Suppressor macrophage treated with lipopolysaccharide for 4 hours (primary cell): ENCODE measurements around the gene CHRDL2.
"Not testable (repeated sequence)": the region's sequence is repeated elsewhere in the genome, so short reads cannot be mapped to it uniquely, and the experiment has no call there.

Experiments
- DNase-seq: peaks from one replicate; pipeline ENCODE4 v3.0.0-alpha.2; 2020

The CHRDL2 gene

DNA sequence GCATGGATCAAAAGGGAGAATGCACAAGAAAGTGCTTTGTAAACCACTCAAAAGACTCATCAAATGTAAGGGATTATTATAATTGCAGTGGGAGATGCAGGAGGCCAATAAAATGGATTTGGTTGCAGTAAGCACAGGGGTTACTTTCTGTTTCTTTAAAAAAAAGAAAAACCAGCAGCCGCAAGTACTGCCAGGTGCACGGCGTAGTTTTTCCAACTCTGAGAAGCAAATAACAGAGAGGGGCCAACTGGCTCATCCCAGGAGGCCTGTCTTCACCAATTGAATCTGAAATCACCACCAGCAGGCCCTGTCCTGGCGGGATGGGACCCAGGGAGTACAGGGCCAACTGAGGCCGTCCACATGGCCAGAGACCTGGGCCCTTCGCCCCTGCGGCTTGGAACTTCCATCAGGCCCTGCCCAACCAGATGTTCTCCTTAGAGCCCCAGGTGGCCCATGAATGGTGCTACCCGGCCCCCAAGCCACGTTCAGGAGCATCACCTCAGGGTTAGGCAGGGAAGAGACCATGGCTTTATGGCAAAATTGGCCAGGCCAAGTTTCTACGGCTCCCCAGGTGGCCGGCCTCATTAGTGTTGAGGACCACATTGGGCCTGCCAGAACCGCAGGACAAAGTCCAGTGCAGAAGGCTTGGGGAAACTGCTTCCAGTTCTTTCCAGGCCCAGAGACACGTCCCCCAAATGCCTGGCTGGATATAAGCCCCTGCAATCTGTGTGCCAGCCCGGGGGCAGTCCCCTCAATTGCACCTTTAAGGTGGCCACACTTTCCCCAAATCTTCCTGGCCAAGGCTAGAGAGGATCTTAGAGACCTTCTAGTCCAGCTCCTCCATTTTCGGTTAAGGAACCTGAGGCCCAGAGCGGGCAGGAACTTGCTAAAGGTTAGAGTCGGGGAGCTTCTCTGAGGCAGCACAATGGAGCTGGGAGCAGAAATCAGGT, 61.7 kb downstream of the CHRDL2 start:
- no peak for DNase-seq

DNA sequence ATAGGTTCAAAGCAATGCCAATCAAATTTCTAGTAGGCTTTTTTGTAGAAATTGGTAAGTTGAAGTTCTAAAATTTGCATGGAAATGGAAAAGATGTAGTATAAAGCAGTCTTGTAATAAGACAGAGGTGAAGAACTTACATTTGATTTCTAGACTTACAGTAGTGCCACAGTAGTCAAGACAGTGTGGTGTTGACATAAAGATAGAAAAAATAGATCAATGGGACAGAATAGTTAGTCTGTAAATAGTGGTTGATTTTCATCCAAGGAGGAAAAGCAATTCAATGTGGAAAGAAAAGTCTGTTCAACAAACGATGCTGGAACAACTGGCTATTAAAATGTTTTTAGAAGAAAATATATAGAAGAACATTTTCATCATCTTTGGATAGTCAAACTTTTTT, 67.9 kb downstream of the CHRDL2 start:
- DNase-seq, result no peak

DNA sequence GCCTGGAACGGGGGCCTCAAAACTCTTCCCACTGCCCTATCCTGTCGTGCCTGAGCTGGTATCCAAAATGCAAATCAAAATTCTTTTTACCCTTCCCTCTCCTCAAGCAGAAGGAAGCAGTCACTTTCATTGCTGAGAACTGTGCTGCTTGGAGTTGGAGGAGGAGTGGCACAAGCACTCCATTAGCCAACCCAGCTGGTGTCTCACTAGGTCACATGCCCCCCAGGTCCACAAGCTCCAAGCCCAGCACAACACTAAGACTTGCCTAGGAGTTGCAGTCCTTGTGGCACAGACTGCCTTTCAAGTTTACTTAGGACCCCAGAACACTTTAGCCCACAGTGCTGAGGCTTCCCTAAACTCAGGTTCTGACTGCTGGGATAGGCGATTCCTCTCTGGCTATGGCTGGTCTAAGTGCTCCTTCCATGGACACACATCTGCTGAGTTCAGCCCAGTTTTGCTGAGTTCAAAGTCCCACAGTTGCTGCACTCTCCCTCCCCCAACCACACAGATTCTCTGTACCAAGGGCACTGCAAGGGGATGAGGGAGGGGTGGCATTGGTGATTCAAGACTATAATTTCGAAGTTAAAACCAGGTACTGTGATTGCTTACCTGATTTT, 68.6 kb downstream of the CHRDL2 start:
- no peak for DNase-seq

DNA sequence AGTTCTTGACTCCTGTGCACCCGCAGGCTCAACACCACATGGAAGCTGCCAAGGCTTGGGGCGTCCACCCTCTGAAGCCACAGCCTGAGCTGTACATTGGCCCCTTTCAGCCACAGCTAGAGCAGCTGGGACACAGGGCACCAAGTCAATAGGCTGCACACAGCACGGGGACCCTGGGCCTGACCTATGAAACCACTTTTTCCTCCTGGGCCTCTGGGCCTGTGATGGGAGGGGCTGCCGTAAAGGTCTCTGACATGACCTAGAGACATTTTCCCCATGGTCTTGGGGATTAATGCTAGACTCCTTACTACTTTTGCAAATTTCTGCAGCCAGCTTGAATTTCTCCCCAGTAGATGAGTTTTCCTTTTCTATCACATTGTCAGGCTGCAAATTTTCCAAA, 72.1 kb downstream of the CHRDL2 start:
- not testable (repeated sequence) for DNase-seq

DNA sequence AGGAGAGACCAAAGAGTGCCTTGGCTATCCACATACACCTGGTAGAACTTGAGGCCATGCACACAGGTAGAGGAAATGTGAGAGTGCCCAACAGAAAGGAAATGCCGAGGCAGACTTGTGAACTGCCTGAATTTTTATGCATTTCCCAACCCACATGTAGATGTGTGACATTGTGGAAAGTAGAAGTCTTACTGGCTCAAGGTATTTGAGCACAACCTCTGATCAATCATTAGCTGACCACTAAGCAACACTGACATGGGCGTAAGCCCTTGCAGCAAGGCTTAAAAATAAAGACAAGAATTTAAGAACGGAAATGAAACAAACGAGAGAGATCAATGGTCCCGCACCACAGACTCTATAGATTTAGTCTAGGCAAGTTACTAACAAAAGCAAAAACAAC, 76.2 kb downstream of the CHRDL2 start:
- DNase-seq, result no peak

DNA sequence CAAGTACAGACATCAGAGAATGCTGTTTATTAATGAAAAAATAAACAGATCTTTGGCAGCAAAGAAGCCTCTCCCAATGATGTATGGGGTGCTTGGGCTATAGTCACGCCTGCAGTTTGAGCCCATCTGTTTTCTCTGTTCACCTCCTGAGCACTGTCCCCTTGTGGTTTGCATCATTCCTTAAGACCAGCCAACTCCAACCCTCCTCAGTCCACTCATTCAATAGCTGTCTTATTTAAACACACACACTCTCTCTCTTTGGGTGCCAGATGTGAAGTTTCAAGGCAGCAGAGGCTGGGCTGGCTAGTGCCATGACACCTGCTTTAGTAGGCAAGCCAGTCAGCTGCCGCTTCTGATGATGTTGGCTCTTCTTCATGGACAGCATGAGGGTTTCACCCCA, 80.7 kb downstream of the CHRDL2 start:
- no peak for DNase-seq

DNA sequence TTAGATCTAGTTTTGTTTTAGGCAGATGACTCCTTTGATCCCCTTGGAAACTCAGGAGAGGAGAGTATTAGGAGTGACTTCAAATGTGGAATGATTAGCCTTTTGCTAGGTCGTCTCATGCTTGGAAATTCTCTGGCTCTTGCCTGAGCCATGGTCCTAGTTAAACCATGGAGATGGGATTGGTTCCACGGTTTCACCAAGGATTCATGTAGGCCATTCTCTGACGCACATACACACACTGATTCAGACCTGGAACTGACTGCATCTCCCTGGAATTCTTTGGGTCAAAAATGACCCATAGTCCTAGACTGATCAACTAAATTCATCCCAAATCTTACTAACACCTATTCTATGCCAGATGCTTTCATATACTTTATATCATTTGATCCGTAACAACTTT, 82.3 kb downstream of the CHRDL2 start:
- no peak for DNase-seq

DNA sequence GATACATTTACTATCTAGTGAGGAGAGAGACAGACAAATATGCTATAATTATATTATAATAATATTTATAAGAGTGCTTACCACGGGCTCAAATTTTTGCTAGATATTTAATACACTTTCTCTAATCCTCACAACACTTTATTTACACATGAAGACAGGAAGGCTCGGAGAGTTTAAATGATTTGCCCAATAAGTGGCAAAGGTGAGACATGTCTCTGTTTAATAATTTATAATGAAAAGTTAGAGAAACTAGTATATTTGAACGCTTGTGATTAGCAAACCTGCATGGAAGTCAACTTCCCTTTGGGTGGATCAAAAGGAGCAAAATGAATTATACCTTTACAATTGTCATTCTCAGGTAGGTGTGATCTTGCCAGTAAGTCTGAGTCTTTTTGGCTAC, 83.4 kb downstream of the CHRDL2 start:
- no peak for DNase-seq

DNA sequence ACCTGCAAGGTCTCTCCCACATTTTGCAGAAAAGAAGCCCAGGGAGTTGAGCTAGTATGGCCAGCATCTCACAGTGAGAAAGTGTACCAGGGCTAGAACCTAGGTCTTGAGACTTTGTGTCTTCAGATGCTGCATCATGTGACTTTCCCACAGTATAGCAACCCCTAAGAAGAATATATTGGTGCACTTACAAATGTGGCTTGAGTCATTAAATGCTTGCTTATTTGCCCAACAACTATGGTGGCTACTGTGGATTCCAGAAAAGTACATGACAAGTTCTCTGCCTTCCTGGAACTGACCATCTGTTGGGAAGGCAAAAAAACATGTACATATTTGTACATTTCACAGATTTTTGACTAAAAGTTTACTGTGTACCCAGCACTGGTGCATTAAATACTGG, 83.8 kb downstream of the CHRDL2 start:
- no peak for DNase-seq

DNA sequence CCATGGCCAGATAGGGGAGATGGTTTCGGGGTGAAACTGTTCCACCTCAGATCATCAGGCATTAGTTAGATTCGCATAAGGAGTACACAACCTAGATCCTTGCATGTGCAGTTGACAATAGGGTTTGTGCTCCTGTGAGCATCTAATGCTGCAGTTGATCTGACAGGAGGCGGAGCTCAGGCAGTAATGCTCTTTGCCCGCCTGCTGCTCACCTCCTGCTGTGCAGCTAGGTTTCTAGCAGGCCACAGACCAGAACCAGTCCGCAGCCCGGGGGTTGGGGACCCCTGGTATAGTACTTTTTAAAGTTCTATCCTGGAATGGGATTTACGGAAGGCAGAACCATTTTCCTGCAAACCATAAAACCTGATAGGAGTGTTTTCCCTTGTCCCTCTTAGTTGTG, 84.3 kb downstream of the CHRDL2 start:
- DNase-seq, result no peak
